Measurements from ENCODE around the gene RABL6.

Gene RABL6

DNA sequence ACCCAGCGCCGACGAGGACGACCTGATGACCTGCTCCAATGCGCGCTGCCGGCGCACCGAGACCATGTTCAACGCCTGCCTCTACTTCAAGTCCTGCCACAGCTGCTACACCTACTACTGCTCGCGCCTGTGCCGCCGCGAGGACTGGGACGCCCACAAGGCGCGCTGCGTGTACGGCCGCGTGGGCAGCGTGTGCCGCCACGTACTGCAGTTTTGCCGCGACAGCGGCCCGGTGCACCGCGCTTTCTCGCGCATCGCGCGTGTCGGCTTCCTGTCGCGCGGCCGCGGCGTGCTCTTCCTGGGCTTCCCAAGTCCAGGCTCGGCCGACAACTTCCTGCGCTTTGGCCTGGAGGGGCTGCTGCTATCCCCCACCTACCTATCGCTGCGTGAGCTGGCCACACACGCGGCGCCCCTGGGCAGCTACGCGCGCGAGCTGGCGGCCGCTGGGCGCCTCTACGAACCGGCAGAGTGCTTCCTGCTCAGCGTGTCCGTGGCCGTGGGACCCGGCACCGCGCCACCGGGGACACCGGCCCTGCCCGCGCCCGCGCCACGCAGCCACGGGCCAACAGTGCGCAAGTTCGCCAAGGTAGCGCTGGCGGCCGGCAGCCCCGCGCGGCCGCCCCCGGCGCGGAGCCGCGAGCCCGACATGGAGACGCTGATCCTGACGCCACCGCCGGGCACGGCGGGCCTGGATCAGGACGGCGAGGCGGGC lies 38.8 kb downstream of the RABL6 start:
- TF ChIP-seq POLR2A (IDR thresholded peaks at IDR 0.05; ENCODE audit: low read length) (no peak), GATA1 (IDR thresholded peaks at IDR 0.05; ENCODE audit: low read depth, low read length) (no peak)
- DNase-seq = peak; percentile 32 to 42

DNA sequence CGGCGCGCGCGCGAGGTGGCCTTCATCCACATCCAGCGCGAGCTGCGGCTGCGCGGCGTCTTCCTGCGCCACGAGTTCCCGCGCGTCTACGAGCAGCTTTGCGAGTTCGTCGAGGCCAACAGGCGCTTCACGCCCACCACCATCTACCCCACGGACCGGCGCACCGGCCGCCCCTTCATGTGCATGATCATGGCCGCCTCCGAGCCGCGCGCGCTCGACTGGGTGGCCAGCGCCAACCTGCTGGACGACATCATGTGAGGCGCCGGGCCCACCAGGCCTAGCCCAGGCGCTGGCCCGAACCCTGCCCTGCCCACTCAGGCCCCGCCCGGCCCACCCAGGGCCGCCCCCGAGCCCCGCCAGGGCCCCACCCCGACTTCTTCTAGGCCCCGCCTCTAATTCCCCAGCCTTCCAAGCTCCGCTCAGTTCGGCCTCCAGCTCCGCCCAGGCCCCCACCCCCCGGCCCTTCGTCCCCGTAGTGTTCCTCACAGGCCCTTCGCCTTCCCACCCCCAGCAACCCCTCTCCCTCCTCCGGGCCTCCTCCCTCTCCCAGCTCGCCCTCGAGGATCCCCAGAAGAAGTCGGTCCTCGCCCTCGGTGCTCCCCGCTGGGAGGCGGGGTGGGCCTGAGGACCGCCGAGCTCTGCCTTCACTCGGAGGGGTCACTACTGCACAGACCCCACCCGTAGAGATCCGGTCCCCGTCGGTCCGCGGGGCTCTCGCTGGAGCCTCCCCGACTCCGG lies 39.5 kb downstream of the RABL6 start:
- TF ChIP-seq GATA1 (IDR thresholded peaks at IDR 0.05; ENCODE audit: low read depth, low read length) (no peak), POLR2A (IDR thresholded peaks at IDR 0.05; ENCODE audit: low read length) (no peak)

DNA sequence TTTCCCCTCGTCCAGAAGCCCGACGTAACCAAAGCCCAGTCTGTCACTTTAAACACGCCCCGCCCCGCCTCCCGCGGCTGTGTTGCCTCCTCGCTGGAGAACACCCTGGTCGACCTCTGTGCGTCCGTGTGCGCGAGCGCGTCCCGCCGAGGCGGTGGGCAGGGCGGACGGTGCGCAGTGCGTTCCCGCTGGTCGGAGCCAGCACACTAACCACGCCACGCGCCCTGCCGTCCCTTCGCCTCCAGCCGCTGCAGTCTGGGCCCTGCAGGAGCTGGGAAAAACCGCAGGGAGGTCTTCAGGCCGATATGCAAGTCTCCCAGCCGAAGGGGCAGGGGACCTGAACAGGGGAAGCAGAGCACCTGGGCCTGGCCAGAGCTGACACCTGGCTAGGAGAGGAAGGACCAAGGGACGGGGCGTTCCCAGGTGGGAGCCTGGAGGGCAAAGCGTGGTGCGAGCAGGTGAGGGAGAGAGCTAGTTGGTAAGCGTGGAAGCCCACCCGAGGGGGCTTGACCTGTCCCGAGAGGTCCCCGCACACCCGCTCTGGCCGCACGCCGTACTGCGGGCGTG lies 40.2 kb downstream of the RABL6 start:
- TF ChIP-seq GATA1 (IDR thresholded peaks at IDR 0.05; ENCODE audit: low read depth, low read length) (no peak), POLR2A (IDR thresholded peaks at IDR 0.05; ENCODE audit: low read length) (no peak)
- DNase-seq = peak; percentile 84

More for the DNA sequence above, 39.5 kb downstream of the RABL6 start:
- DNase-seq = peak; percentile 70 to 76

DNA sequence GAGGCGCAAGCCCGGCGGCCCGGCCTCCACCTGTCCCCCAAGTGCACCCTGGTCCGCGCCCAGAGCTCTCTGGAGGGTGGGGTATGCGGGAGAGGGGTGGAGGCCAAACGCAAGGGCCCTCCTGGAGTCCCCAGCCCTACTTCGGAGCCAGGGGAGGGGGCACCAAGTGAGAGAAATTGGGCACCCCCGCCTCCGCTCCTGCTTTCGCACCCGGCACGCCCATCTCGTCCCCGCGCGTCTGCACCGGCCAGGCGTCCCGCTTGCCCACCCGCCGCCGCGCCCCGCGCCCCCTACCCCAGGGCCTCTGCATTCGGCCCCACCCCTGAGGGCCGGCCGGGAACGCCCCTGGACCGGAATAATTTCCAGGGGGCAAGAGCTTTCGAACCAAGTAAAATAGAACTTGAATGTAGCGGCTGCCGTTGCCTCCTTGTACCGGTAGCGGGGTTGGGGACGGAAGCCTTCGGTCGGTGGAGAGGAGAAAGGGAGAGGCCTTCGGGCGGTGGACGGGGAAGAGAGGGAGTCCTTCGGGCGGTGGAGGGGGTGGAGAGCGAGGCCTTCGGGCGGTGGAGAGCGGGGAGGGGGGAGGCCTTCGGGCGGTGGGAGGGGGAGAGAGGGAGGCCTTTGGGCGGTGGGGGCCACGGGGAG lies 40.8 kb downstream of the RABL6 start:
- no peak for TF ChIP-seq GATA1 (IDR thresholded peaks at IDR 0.05; ENCODE audit: low read depth, low read length)
- TF ChIP-seq POLR2A (IDR thresholded peaks at IDR 0.05; ENCODE audit: low read length) = no peak
- DNase-seq = peak; percentile 81 to 83

DNA sequence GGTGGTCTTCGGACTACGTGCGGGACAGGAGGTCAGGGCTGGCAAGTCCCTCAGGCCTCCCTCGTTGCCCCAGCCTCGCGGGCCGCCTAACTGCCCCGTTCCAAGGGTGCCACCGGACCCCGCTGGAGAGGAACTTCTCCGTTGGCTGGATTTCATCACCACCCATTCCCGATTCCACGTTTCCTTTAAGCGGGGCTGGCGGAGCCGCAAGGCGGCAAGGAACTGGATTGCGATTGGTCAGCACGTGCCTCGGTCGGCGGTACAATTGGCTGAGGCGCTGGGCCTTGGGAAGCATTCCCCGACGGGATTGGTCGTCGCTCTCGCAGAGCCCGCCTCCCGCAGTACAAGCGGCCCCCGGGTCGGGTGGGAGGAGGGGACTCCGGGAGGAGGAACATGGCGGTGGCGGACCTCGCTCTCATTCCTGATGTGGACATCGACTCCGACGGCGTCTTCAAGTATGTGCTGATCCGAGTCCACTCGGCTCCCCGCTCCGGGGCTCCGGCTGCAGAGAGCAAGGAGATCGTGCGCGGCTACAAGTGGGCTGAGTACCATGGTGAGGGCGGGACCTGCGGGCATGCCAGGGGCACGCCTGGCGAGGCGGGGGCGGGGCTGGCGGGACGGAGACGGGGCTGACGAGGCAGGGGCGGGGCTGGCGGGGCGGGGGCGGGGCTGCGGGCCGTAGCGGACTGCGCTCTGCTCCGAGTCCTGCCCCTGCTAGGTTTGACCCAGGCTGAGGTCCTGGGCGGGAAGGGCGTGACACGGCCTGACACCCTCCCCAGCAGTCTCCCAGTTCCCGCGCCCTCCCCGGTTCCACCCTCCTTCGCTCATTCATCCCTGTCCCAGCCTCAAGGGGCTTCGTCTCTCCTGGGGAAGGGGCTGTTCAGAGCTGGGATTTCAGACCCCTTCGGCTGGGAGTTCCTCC lies 41.6 kb downstream of the RABL6 start, which contains the start of gene PHPT1:
Gene PHPT1, plus strand, starts transcription at position 372 of the 922 bp plus-strand sequence. Its CDS starts 22 bp downstream, at position 394.
- TF ChIP-seq POLR2A (IDR thresholded peaks at IDR 0.05; ENCODE audit: low read length) (peak; percentile 79), GATA1 (IDR thresholded peaks at IDR 0.05; ENCODE audit: low read depth, low read length) (no peak)
- DNase-seq = peak; percentile 99

DNA sequence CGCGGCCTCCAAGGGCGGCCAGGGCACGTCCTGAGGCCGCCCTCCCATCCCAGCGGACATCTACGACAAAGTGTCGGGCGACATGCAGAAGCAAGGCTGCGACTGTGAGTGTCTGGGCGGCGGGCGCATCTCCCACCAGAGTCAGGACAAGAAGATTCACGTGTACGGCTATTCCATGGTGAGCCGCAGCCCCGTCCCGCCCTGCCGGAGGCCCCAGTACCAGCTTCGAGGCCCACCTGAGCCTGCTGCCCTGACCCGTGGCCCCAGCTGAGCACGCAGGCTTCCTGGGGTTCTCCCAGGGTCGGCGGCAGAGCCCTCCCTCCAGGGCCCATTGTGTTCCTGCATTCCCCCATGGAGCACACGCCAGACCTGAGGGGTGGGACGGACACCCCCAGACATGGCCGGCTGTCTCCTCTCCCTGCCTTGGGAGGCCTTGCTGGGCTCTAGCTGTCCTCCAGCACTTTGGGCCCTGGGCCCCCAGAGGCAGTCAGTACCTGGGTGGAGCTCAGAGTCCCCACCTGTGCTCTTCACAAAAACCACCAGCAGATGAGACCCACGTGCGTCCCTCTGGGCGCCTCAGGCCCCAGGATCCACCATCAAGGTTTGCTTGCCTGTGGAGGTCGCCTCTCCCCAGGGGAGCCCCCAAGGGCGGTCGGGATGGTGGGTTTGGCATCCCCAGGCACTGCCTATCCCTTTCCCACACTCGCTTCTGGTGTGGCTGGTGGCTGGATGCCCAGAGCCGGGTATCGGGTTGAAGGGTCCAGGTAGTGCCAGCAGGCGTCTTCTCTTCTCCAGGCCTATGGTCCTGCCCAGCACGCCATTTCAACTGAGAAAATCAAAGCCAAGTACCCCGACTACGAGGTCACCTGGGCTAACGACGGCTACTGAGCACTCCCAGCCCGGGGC lies 42.5 kb downstream of the RABL6 start:
- no peak for DNase-seq
- TF ChIP-seq GATA1 (IDR thresholded peaks at IDR 0.05; ENCODE audit: low read depth, low read length) = no peak
- TF ChIP-seq POLR2A (IDR thresholded peaks at IDR 0.05; ENCODE audit: low read length) = no peak

DNA sequence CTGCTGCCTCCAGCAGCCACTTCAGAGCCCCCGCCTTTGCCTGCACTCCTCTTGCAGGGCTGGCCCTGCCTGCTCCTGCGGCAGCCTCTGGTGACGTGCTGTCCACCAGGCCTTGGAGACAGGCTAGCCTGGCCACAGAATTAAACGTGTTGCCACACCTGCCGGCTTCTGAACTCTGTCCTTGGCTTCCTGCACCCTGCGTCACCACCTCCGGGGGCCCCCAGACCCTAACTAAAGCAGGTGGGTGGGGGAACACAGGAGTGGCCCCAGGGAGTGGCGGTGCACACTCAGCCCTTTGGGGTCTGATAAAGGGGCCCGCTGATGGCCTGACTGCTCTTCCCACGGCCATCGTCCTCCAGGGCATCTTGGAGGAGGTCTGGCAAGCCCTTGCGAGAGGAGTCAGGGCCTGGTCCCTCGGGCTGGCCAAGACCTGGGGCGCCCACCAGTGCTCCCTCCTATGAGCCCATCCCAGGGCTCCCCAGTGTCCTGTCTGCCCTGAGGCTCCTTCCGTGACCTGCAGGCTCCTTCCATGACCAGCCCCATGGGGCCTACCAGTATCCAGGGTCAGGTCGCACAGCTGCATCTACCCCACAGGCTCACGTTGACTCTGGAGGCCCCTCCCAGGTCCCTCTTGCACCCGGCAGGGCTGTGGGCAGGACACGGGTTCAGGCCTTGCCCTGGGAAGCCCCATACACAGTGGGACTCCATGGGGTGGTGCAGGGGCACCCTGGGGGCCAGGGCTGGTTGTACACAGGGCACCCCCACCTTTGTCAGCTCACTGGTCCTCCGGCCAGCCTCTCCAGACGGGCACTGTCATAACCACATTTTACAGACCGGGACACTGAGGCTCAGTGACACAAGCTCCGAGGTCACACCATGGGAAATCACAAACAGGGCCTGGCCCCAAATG lies 43.4 kb downstream of the RABL6 start:
- DNase-seq = no peak
- no peak for TF ChIP-seq GATA1 (IDR thresholded peaks at IDR 0.05; ENCODE audit: low read depth, low read length)
- no peak for TF ChIP-seq POLR2A (IDR thresholded peaks at IDR 0.05; ENCODE audit: low read length)

DNA sequence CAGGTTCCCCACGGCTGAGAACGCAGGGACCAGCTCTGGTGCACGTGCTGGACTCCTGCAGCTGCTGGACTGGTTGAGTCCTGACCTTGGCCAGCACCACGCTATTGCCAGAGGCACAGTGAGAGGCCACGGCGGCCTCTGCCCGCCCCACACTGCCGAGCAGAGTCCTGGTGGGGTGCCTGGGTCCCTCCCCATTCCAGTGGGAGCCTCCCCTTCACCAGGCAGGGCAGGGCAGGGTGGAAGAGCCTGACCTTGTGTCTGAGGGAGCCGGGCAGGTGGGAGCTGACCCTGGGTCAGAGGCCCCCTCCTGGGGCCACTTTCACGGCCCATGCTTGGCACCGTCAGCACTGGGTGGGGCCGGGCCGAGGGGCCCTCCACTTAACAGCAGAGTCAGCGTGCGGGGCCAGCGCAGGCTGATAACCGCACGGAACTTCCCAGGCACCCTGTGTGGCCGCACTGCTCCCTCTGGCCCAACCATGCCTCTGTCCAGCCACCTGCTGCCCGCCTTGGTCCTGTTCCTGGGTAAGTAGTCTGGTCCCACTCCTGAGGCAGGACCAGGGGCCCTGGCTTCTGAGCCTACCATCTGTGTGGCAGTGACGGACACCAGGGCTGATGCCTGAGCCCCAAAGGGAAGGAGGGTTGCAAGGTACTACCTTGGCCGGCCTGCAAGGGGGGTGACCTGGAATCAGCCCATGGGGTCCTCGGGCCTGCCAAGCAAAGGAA lies 44.4 kb downstream of the RABL6 start, which contains the start of gene MAMDC4:
Gene MAMDC4, plus strand, starts transcription at position 406 of the 723 bp plus-strand sequence. Its CDS starts 71 bp downstream, at position 477.
- TF ChIP-seq GATA1 (IDR thresholded peaks at IDR 0.05; ENCODE audit: low read depth, low read length) (no peak), POLR2A (IDR thresholded peaks at IDR 0.05; ENCODE audit: low read length) (no peak)
- no peak for DNase-seq

DNA sequence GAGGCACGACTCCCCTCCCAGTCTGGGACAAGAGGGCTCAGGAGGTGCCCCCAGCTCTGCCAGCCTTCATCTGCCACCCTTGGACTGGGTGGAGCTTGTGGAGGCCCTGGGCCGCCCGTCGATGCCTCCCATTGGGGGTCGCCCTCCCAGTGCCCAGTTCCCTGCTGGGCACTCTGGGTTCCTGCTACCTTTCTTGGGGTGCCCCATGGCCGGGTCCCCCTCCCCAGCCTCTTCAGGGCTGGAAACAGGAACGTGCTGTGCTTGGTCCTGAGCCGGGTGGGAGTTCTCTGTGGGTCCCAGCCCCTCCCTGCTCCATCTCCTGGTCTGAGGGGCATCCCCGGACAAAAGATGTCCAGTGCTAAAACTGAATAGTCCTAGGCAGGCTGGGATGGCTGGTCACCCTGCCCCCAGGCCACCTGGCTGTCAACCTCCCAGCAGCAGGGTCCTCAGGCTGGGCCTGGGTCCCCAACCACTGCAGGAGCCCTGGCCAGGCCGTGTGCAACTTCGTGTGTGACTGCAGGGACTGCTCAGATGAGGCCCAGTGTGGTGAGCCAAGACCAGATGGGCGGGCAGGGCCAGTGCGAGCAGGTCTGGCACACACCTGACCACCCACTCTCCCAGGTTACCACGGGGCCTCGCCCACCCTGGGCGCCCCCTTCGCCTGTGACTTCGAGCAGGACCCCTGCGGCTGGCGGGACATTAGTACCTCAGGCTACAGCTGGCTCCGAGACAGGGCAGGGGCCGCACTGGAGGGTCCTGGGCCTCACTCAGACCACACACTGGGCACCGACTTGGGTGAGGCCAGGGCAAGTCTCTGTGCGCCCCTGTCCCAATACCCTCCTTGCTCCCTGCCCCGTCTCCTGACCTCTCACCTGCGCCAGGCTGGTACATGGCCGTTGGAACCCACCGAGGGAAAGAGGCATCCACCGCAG lies 45.2 kb downstream of the RABL6 start:
- DNase-seq = no peak
- TF ChIP-seq POLR2A (IDR thresholded peaks at IDR 0.05; ENCODE audit: low read length) = no peak
- no peak for TF ChIP-seq GATA1 (IDR thresholded peaks at IDR 0.05; ENCODE audit: low read depth, low read length)

Measured in erythroblast (primary cell).